GM18526 (cell line): Measurements from ENCODE around the gene MTCL3.

Experiments used
- POLR2A ChIP-seq: IDR thresholded peaks from 3 replicates; pipeline ENCODE4 v1.6.1; 2011; ENCODE audit not compliant: insufficient read length; ENCODE audit errors: extremely low read depth

The MTCL3 gene

GRCh38 chr6:127486934-127487333 lies 32.2 kb downstream of the MTCL3 start:
- TF ChIP-seq POLR2A, result no peak

GRCh38 chr6:127484212-127484863 lies 34.8 kb downstream of the MTCL3 start:
- TF ChIP-seq POLR2A, result no peak

GRCh38 chr6:127483399-127484055 lies 35.6 kb downstream of the MTCL3 start:
- TF ChIP-seq POLR2A, result no peak

- TF ChIP-seq POLR2A, result no peak
These were observed 36.8 kb downstream of the MTCL3 start for GRCh38 chr6:127482325-127482724.

- no peak for TF ChIP-seq POLR2A
These were observed 37.5 kb downstream of the MTCL3 start for GRCh38 chr6:127481628-127482027.

GRCh38 chr6:127481111-127481510 lies 38.0 kb downstream of the MTCL3 start:
- TF ChIP-seq POLR2A, result no peak

GRCh38 chr6:127477658-127478057 lies 41.5 kb downstream of the MTCL3 start:
- no peak for TF ChIP-seq POLR2A

- TF ChIP-seq POLR2A, result no peak
These were observed 43.3 kb downstream of the MTCL3 start for GRCh38 chr6:127475823-127476176.

- no peak for TF ChIP-seq POLR2A
These were observed 43.9 kb downstream of the MTCL3 start for GRCh38 chr6:127475135-127475822.

- TF ChIP-seq POLR2A, result no peak
These were observed 47.5 kb downstream of the MTCL3 start for GRCh38 chr6:127471379-127472255.

- no peak for TF ChIP-seq POLR2A
These were observed 50.2 kb downstream of the MTCL3 start for GRCh38 chr6:127468936-127469335.

- TF ChIP-seq POLR2A, result no peak
These were observed 52.7 kb downstream of the MTCL3 start for GRCh38 chr6:127466416-127466815.

- TF ChIP-seq POLR2A, result no peak
These were observed 54.2 kb downstream of the MTCL3 start for GRCh38 chr6:127464881-127465459.

GRCh38 chr6:127464161-127464880 lies 54.8 kb downstream of the MTCL3 start:
- TF ChIP-seq POLR2A, result no peak
